Pulmonary artery endothelial cell (primary cell): ENCODE measurements around the gene KIF26A. TPM values are rescaled to one million over a fixed set of nuclear protein-coding genes. Genes with fewer than 3 reads are reported as not detected.

Source experiments
- DNase-seq: peaks from one replicate; pipeline ENCODE4 v3.0.0-alpha.2; 2011; ENCODE audit warnings: low read depth, low spot score
- total RNA-seq: library from RNA; depleted of rRNA; stranded (reverse); fragments of >200 nt; gene quantifications from 2 replicates; pipeline ENCODE4 v1.2.3, GENCODE V29; 2014

KIF26A gene
- total RNA-seq, 1 donor from 2014 or later, result 13.4 TPM

DNA sequence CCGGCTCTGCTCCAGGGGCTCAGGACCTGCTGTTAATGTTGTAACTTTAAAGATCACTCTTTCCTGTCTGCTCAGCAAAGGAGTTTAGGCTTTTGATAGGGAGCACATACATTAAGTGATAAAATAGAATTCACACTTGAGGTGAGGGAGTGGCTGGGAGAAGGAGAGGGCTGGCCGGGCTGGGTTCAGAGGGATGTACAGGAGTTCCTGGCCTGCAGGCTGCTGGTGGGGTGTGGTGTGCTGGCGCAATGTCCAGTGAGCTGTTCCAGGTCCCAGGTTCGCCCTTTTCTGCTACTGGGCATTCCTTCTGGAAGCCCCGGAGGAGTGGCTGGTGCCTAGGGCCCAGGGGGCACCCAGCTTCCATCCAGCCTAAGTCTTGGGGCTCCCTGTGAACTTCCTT is 17.8 kb downstream of the KIF26A start:
- no peak for DNase-seq

DNA sequence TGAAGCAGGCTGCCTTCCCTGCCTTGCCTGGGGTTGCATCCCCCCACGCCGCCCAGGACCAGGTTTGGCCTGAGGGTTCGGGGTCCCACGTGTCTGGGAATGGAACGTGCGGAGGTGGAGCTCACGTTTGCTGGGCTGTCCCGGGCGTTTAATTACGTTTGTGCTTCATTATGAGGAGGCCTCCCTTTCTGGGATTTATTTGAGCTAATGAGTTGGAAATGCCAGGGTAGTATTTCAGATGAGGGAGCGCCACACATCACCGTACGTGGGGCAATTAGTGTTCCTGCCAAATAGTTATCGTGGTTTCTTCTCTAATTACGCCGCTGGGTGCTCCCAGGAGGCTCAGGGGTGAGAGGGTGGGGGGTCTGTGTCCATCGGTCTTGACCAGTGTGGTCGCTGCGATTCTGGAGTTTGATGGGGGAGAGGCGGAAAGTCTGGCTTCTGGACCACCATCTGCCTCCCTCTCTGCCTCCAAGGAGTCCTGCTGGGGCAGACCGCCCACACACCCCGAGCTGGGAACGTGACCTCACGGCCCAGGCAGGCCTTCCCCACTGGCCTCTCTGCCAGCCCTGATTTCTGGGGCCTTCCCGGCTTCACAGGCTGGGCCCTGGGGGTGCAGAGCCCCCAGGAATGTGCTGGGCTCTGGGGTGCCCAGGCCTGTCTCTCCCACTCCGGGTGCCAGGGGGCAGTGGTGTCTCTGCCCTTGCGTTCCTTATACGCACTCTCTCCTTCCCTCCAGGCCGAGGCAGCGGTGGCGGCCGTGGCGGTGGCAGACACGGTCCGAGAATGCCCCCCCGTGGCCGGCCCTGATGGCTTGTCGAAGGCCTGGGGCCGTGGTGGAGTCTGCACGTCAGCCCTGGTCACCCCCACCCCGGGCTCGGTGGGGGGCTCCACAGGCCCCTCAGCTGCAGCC is 18.9 kb downstream of the KIF26A start:
- DNase-seq, result no peak

DNA sequence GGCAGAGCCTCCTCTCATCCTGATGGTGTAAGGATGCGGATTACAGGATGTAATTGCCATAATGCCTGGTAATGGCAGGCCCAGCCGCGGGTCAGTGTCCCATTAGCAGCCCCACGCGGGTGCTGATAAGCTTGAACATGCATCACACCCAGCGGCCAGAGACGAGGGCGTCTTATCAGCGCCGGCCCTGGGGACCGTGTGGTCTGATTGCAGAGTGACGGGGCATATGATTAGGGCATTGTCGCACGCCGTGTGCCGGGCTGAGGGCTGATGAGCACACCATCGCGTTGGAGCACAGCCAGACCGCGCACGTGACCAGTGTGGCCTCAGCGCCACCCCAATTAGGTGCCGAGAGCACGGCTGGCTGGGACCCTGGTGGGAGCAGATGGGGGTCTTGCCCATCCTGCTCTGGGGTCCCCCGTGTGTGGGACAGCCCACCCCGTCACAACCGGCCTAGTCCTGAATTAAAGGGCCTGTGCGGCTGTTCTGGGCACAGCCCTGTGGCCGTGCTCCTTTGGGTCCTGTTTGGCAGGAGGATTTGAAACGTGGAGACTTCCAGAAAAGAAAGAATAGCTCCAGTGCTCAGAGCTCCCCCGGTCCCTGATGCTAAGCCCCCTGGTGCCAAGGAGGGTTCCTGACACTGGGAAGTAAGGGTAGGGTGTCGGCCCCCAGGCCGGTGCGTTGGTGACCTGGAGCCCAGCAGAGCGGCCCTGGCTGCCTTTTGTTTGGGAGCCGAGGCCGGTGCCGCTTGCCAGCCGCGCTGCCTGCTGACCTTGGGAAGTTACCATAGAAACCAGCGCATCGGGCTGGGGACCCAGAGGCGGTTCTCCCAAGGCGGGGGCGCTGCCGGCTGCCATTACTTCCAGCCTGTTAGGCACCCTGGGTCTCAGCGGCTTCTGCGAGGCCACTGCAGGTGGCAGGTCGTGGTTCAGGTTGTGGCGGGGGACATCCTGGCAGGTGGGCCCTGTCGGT is 20.7 kb downstream of the KIF26A start:
- no peak for DNase-seq

DNA sequence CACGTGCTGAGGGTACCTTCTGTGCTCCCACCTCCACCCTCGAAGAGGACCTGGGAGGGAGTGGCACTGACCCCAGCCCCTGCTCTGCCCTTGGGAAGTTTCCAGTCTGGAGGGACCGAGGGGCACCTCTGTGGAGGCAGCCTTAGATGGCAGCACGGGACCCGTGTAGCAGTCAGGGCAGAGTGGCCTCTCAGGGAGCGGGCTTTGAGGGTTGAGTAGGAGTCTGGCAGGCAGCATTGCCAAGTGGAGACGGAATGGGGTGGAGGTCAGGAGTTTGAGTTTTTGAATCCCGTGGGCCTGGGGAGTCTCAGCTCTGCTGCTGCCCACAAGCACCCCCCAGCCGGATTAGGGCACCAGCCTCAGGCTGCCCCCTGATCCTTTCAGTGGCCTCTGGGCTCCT is 21.6 kb downstream of the KIF26A start:
- DNase-seq, result no peak

DNA sequence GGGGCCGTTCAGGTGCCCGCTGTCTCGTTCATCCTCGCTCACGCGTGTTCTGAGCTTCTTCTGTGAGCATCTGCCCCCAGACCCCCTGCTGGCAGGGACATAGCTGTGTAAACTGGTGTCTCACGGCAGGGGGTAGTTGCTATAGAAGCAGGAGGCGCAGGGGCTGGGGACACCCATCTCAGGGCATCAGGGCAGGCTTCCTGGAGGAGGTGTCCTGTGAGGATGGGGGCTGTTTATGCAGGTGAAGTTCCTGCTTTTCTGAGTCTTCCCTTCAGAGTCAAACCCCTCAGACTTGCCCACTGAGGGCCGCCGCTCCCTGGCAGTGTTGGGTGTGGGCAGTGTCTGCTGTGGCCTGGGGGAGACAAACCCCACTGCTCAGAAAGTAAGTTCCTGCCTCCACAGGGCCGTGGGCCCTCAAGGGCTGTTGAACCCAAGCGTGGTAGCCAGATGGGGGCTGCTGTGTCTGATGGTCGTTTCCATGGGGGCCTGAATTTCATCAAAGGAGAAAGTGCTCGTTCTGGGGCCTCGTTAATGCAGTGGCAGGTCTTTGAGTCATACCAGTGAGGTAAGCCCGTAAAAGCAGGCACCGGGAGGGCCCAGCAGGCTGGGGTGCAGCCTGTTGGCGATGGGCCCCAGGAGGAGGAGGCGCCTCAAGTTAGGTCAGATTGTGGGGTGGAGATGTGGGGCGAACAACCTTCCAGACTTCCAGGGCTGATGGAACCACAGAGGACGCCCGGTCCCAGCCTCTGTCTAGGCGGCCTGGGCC is 23.4 kb downstream of the KIF26A start:
- DNase-seq, result no peak

DNA sequence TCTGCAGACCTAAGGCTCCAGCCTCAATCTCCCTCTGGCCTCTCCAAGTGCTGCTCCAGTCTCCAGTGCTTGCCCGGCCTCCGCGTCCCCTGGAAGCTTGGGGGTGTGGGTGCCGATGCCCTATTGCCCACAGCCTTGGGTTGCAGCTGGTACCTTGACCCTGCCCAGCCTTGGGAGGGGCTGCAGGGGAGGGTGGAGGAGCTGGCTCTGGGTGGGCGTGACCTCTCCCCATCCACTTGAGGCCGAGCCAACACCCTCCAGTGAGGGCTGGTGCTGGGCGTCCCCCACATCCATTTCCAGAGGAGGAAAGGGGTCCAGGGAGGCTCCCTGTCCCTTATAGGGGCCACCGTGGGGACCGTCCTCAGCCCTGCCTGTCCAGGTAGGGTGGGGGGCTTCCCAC is 24.1 kb downstream of the KIF26A start:
- DNase-seq, result no peak

DNA sequence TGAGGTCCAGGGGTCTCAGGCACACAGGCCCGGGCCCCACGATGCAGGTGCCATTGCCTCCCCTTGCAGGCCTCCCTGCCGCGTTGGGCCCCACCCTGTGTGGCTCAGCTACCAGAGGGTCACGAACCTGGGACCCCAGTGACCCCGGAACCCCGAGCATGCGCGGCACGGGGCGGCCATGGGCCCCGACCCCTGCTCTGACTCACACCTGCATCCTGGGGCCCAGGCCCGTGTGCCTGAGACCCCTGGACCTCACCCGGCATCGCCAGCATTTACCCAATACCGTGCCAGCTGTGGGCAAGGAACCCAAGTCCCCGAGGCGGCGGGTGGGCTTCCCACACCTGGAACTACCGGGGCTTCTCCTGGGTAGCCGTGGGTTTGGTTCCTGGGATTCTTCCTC is 25.2 kb downstream of the KIF26A start:
- no peak for DNase-seq

DNA sequence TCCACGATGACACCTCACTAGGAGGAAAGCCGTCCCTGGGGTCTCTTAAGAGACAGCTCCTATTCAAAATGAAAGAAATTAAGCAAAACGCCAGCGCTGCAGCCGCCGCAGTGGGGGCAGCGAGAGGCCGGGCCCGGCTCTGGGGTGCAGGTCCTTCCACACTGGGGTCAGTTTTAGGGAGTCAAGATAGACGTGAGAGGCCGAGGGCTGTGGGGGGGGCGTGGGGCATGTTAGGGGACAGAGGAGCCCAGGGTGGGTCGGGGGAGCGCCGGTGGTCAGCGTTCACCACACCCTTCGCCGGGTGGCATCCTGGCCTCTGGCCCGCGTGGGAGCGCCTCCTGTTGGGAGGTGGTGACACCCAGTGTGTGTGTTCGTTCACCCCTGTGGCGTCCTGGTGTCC is 25.7 kb downstream of the KIF26A start:
- DNase-seq, result no peak

DNA sequence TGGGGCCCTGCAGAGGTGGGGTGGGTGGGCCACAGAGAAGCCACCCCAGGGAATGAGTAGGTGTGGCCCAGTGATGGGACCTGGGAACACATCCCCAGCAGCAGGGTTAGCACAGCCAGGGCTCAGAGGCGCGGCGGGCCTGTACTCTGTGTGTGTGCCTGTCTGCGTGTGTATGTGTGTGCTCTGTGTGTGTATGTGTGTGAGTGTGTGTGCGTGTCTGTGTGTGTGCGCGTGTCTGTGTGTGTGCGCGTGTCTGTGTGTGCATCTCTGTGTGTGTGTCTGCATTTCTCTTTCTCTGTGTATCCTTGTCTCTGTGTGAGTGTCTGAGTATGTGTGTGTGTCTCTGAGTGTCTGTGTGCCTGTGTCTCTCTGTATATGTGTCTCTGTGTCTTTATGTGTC is 26.1 kb downstream of the KIF26A start:
- no peak for DNase-seq

DNA sequence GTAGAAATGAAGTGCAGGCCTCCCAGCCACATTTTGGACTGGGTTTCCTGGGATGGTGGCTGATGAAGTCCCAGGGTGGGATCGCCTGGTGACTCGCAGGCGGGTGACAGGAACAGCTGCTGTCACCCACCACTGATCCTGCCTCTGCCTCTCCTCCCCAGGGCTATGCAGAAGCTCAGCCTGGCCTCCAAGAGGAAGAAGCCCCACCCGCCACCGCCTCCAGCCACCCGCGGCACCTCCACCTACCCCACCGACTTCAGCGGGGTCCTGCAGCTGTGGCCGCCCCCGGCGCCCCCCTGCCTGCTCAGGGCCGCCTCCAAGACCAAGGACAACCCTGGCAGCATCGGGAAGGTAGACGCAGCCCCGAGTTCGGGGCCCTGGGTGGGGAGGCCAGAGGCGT is 28.3 kb downstream of the KIF26A start:
- no peak for DNase-seq

DNA sequence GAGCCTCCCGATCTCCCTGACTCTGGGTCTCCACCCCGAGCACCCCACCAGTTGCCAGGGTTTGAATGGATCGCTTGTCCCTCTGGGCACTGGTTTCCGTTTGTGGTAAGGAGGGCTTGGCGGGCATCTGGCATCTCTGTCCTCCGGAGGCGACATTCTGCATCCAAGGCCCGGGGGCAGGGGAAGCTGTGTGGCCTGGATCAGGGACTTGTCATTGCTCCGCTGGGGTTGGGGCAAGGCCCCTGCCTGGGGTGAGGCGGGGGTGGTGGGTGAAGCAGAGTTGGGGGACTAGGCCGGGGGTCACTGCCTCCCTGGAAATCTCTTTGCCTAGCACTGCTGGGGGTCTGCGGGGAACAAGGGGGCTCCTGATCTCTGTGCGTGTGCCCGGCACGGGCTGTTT is 30.2 kb downstream of the KIF26A start:
- DNase-seq, result no peak

DNA sequence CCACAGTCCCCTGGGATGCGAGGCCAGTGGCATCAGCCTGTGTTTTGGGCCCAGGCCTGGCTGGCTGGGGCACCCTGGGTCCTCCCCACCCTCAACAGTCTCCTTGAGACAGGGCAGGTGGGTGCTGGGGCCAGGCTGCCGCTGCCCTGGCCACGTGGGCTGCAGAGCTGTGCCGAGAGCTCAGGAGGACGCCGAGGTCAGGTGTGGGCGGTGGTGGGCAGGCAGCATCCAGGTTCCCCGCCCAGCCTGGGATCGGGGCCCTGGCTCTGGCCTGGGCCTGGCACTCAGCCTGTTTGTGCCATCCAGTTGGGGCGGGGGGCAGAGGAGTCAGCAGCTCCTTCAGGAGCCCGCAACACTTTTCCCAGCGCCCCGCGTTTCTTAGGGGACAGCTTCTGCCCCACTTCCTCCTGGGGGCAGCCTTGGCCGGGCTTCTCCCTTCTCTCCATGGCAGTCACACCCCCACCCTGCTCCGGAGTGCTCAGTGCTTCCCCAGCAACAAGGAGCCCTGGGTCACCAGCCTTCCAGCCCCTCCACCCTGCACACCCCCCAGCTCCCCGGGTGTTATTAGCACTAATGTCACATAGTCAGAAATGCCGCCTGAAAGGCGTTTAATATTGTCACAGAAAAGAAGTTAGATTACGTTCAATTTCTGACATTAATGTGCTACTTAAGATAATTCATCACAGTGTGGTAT is 30.8 kb downstream of the KIF26A start:
- no peak for DNase-seq

DNA sequence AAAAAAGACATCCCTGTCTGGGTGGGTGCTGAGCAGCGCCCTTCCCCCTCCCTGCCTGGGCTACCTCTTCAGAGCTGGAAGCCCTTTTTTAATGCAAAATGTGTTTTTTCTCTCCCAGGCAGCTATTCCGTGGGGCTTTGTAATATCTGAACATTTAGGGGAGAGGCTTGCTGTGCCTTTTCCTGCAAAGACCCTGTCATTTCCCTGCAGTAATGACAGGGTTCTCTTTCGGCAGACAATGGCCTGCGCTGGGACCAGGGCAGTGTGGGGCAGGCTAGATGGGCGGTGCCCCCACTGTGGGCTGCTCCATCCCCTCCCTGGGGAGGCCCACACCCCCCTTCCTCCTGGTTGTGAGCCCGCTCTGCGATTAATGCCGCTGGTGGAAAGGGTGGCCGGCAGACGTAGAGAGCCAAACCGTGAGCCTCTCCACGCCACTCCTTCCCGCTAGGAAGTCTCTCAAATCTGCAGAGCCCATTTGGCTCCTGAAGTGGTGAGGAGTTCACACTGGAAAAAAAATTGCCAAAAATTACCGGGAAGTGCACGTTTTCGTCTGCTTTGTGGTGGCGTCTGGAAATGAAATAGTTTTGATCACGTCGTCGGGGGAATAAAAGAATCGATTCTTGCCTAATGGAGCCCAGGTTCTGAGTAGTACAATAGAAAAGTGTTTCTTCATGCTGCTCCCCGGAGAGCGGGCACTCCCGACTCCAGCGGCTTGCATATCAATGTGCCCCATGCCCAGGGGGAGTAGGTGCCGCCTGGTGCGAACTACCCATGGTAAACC is 31.5 kb downstream of the KIF26A start:
- no peak for DNase-seq

DNA sequence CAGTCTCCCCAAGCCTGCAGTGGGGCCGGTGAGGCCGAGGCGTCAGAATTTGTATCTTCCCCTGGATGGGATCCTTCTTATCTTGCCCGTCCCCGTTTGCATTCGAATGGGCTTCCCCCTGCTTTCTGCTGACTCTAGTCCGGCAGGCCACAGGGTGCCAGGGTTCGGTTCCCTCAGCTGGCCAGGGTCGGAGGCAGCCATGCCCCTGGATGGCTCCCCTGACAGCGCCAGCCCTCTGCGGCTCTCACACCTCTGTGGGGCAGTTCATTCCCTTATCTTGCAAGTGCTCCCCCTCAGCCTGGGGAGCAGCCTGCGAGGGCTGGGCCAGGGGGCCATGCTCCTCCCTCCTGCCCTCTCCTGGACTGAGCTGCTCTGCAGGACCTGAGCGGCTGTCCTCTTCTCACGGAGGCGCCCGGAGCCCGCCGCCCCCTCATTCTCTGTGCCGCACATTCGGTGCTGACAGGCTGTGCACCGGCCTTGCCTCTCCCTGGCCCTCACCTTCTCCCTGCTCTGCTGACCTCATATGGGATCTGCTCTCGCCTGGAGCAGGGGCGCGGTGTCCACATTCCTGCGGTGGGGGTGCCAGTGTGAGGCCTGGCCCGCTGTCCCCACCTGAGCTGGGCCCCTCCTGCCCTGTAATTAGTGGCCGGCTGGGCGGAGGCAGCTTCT is 32.8 kb downstream of the KIF26A start:
- no peak for DNase-seq

DNA sequence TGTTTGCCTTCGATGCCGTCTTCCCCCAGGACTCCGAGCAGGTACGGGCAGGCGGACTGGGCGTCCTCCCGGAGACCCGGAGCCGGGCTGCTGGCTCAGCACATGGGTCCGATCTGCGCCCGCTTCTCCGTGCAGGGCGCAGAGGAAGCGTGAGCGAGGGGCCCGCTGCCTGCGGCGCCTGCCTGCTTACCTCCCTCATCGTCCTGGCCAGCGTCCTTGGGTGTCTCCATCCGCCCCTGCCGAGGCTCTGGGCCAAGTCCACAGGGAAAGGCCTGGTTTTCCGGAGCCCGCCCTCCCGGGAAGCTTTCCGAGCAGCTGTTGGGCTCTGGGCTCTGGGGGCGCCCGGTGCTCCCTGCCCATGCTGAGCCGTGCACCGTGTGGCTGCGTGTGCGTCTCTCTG is 33.5 kb downstream of the KIF26A start:
- no peak for DNase-seq

DNA sequence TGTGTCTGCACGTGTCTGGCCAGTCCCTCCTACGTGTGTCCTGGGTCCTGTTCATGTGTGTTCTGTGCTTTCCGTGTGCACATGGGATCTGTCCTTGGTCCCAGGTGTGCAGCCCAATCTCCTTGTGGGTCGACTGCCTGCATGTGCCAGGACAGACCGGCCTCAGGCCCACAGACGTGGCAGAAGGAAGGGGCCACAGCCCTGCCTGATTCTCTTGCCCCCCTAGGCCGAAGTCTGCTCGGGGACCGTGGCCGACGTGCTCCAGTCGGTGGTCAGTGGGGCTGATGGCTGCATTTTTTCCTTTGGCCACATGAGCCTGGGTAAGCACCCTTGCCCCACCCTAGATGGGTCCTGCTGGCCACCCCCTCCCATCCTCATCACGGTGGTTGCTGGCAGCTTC is 34.0 kb downstream of the KIF26A start:
- DNase-seq, result no peak

DNA sequence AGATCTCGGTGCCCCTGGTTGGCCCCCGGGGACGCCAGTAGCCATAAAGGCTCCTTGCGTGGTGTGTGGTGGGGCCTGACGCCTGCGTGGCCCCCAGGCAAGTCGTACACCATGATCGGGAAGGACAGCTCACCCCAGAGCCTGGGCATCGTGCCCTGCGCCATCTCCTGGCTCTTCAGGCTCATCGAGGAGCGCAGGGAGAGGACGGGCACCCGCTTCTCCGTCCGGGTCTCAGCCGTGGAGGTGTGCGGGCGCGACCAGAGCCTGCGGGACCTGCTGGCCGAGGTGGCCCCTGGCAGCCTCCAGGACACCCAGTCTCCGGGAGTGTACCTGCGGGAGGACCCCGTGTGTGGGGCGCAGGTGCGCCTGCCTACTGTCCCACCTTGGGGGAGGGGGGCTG is 34.5 kb downstream of the KIF26A start:
- DNase-seq, result no peak

DNA sequence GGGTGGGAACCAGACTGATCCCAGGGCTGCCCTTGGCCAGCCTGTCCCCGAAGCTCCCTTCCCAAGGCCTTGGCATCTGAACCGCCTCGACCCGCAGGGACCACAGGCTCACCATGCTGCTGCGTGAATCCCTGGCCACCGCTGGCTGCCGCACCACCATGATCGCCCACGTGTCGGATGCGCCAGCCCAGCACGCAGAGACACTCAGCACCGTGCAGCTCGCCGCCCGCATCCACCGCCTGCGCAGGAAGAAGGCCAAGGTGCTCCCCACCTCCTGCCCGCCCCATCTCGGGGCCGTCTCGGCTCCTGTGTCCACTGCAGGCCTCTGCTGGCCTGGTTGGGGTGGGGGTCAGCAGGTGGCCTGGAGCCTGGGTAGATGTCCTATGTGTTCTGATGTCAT is 35.7 kb downstream of the KIF26A start:
- DNase-seq, result no peak

DNA sequence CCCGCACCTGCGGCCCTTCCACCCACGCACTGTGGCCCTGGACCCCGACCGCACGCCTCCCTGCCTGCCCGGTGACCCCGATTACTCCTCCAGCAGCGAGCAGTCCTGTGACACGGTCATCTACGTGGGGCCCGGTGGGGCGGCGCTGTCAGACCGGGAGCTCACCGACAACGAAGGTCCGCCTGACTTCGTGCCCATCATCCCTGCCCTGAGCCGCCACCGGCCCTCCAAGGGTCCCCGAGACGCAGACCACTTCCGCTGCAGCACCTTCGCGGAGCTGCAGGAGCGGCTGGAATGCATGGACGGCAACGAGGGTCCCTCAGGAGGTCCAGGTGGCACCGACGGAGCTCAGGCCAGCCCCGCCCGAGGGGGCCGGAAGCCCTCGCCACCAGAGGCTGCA is 36.7 kb downstream of the KIF26A start:
- no peak for DNase-seq

DNA sequence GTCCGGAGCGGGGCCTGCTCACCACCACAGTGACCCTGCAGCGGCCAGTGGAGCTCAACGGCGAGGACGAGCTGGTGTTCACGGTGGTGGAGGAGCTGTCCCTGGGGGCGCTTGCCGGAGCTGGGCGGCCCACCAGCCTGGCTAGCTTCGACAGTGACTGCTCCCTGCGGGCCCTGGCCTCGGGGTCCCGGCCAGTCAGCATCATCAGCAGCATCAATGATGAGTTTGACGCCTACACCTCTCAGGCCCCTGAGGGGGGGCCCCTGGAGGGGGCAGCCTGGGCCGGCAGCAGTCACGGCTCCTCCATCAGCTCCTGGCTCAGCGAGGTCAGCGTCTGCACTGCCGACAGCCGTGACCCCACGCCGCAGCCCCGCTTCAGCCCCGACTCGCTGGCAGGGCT is 37.4 kb downstream of the KIF26A start:
- DNase-seq, result no peak
